ENCODE measurements around the gene ABCG1.

The ABCG1 gene

DNA sequence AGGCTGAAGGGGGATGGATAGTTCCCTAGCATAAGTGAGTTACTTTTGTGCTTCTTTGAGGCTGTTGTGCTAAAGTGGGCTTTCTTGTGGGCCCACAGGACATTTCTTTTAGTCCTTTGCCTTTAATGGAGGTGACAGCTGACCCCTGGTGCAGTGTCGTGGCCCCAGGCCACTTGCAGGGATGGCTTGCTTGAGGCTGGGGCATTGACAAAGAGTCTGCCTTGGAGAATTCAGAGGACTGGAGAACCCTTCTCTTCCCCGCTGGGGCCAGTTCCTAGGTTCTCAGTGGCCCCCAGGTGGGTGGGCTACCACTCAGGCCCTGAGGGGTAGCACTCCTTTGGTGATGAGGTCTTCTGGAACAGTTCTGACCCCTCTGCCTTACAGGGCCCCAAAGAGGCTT, 12.8 kb downstream of the ABCG1 start:
- TF ChIP-seq, protein P1, sequence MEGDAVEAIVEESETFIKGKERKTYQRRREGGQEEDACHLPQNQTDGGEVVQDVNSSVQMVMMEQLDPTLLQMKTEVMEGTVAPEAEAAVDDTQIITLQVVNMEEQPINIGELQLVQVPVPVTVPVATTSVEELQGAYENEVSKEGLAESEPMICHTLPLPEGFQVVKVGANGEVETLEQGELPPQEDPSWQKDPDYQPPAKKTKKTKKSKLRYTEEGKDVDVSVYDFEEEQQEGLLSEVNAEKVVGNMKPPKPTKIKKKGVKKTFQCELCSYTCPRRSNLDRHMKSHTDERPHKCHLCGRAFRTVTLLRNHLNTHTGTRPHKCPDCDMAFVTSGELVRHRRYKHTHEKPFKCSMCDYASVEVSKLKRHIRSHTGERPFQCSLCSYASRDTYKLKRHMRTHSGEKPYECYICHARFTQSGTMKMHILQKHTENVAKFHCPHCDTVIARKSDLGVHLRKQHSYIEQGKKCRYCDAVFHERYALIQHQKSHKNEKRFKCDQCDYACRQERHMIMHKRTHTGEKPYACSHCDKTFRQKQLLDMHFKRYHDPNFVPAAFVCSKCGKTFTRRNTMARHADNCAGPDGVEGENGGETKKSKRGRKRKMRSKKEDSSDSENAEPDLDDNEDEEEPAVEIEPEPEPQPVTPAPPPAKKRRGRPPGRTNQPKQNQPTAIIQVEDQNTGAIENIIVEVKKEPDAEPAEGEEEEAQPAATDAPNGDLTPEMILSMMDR (IDR thresholded peaks at IDR 0.05; ENCODE audit: borderline replicate concordance, control extremely low read depth, extremely low read depth, insufficient read depth, missing control alignments) = no peak
- DNase-seq (ENCODE audit: low spot score) = no peak
- in situ Hi-C loops (cut with MboI; ENCODE audit: low sequenced_read_pairs, unreplicated experiment) = no loop called here

DNA sequence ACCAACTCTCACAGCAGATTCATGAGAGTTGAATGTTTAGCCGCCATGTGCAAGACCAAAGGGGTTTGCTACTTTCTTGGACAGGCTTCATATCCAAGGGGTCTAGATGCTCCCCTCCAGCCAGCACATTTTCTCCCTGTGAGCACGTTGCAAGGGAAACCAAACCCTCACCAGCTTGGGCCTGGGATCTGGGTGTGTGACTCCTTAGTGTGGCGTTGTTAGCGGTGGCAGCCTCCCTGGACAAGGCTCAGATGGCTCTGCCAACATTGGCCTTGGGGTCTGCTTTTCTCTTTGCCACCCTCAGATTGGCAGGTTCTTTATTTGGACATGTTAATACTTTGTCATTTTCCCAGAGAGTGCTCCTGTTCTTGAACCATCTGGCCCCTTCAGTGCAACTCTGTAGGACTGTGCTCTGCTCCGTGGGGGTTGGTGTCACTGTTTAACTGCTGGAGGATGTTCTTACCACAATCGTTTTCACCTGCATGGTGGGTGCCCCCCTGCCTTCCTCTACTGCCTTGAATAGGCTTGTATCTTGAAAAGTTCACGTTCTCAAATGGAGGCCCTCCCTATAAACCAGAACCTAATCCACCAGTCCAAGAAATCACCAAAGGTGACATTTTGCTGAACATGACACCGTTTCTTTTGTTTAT, 13.4 kb downstream of the ABCG1 start:
- in situ Hi-C loops (cut with MboI; ENCODE audit: low sequenced_read_pairs, unreplicated experiment) = no loop called here
- TF ChIP-seq, protein P1 (IDR thresholded peaks at IDR 0.05; ENCODE audit: borderline replicate concordance, control extremely low read depth, extremely low read depth, insufficient read depth, missing control alignments) = no peak
- no peak for DNase-seq (ENCODE audit: low spot score)

DNA sequence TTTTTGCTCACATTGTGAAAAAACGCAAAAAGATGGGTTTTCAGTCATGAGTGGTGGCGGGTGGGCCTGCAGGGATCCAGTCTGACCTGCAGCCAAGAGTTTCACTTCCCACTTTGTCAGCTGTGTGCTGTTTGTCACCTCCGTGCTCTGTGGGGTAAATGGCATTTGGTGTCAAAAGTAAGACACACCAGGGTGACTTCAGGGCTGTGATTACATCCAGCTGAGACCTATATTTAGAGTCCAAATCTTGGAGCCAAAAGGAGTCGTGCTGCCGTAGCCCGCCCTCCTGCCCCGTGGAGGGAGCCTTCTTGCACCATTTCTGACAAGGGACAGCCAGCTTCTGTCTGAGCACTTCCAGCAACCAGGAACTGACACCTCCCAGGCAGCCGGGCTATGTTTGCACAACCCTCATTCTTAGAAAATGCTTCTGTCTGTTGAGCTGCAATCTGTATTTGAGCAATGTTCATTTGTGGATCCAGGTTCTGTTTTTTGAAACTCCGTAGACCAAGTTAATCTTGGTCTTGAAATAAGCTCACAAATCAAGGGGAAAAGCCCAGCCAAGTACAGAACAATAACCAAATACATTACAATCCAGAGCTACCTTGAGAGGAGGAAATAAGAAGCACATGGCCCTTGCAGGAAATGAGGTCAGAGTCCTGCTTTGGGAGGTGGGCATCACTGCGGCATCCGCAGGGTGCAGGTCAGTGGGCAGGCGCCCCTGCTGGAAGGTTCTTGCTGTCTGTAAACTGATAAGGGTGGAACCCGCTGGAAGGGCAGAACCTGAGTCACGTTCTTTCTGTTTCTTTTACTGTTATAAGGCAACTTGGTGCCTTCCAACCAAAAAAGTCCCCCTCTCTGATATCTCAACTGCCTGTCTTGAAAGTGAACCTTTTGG, 14.4 kb downstream of the ABCG1 start:
- in situ Hi-C loops (cut with MboI; ENCODE audit: low sequenced_read_pairs, unreplicated experiment) = no loop called here
- peak; percentile 73 for DNase-seq (ENCODE audit: low spot score)
- TF ChIP-seq, protein P1 (IDR thresholded peaks at IDR 0.05; ENCODE audit: borderline replicate concordance, control extremely low read depth, extremely low read depth, insufficient read depth, missing control alignments) = peak; percentile 5

DNA sequence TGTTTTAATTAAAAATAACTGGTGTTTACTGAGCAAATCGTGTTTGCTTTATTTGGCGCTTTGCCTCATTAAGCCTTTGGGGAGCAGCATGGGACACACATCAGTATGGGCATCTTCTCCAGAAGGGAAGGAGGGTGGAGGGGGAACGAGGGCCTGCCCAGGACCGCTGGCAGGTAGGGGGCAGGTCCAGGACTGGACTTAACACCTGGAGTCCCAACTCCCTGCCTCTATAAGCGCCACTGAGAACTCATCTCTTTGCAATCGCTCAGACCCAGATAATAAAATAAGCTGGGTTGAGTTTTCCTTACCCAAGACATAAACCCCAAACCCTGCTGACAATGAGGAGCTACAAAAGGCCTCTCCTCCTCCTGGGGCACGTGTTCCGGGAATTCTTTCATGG, 15.1 kb downstream of the ABCG1 start:
- TF ChIP-seq, protein P1 (IDR thresholded peaks at IDR 0.05; ENCODE audit: borderline replicate concordance, control extremely low read depth, extremely low read depth, insufficient read depth, missing control alignments) = no peak
- in situ Hi-C loops (cut with MboI; ENCODE audit: low sequenced_read_pairs, unreplicated experiment) = no loop called here
- no peak for DNase-seq (ENCODE audit: low spot score)

DNA sequence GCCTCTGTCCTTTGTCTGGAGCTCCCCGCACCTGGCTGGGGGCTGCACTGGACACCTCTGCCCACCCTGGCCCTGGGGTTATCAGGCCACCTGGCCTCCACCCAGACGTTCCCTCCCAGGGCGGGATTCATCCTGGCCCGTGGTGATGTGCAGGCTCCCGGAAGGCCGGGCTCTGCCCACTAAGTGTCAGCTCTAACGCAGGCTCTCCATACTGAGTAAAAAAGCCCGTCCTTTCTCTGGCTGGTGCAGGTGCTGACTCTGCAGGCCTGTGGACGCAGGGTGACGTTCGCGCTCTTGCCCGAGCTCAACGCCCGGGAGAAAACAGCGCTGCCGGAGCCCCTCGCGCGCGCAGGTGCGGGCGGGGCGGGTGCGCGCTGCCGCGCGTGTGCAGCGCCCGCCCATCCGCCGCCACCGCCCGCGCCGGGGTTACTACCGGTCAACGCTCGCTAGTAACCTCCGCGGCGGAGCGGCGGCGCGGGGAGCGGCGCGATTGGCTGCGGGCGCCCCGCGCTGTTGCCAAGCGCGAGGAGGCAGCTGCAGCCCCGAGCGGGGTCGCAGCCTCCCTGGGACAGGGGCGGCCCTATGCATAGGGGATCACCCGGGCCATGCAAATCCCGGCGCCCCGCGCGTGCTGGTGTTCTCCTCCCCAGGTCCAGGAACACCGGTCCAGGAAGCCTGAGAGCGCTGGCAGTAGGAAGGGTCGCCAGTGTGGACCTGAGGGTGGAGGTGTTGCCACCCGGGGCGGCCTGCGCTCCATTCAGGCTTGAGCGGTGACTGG, 15.7 kb downstream of the ABCG1 start:
- peak; percentile 82 for DNase-seq (ENCODE audit: low spot score)
- TF ChIP-seq, protein P1 (IDR thresholded peaks at IDR 0.05; ENCODE audit: borderline replicate concordance, control extremely low read depth, extremely low read depth, insufficient read depth, missing control alignments) = no peak
- in situ Hi-C loops (cut with MboI; ENCODE audit: low sequenced_read_pairs, unreplicated experiment) = no loop called here

DNA sequence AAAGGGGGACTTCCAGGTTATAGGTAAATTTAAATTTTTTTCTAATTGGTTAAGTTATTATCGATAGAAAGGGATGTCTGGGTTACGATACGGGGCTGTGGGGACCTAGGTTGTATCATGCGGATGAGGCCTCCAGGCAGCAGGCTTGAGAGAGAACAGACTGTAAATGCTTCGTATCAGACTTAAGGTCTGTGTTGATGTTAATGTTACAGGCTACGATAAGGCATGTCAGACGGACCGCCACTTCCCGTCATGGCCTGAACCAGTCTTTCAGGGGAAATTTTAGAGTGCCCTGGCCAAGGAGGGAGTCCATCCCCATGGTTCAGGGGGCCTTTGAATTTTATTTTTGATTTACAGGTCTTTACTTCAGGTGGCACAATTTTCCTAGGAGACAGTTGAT, 16.7 kb downstream of the ABCG1 start:
- DNase-seq (ENCODE audit: low spot score) = no peak
- TF ChIP-seq, protein P1 (IDR thresholded peaks at IDR 0.05; ENCODE audit: borderline replicate concordance, control extremely low read depth, extremely low read depth, insufficient read depth, missing control alignments) = no peak
- in situ Hi-C loops (cut with MboI; ENCODE audit: low sequenced_read_pairs, unreplicated experiment) = no loop called here

Data from GM13976 (cell line).